Measurements from ENCODE around the gene CACNA1I. TPM values are rescaled to one million over a fixed set of nuclear protein-coding genes. Genes with fewer than 3 reads are reported as not detected.

Gene CACNA1I
- total and polyA plus RNA-seq, 2 donors from 2014 or later: 0.63 TPM; not detected in 1

DNA sequence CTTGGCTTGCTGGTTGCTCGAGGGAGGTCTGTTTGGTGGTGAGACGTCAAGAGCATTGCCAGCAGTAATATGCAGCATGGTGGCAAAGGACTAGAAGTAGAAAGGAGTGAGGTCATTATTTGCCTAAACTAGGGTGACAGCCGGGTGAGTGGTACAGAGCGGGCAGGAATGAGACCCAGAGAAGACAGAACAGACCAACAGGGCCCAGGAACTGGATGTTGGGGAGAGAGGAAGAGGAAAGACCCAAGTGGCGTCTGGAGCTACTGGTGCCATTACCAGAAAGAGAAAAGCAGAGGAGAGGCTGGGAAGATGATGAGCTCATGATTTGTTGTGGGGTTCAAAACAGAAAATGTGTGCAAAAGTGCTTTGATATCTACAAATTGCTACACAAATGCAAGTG, 164.3 kb downstream of the CACNA1I start:
- no peak for DNase-seq
- no peaks in the 10 kb centered on the region for H3K9me3 ChIP-seq (ENCODE audit: control insufficient read depth in 2 of 3, insufficient read depth in 1 of 3, low read length in 3 of 3)
- no peaks in the 10 kb centered on the region for H3K36me3 ChIP-seq (ENCODE audit: control insufficient read depth in 2 of 3, insufficient read depth in 3 of 3, low read length in 3 of 3)
- TF ChIP-seq, protein P1, sequence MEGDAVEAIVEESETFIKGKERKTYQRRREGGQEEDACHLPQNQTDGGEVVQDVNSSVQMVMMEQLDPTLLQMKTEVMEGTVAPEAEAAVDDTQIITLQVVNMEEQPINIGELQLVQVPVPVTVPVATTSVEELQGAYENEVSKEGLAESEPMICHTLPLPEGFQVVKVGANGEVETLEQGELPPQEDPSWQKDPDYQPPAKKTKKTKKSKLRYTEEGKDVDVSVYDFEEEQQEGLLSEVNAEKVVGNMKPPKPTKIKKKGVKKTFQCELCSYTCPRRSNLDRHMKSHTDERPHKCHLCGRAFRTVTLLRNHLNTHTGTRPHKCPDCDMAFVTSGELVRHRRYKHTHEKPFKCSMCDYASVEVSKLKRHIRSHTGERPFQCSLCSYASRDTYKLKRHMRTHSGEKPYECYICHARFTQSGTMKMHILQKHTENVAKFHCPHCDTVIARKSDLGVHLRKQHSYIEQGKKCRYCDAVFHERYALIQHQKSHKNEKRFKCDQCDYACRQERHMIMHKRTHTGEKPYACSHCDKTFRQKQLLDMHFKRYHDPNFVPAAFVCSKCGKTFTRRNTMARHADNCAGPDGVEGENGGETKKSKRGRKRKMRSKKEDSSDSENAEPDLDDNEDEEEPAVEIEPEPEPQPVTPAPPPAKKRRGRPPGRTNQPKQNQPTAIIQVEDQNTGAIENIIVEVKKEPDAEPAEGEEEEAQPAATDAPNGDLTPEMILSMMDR (IDR thresholded peaks at IDR 0.05; ENCODE audit: borderline replicate concordance, extremely low read depth, insufficient read depth): no peak
- intact Hi-C loops (cut with DNase I): no loop called here
- no peak overlapping the region for H3K9ac ChIP-seq (ENCODE audit: low read length in 3 of 3)
- H3K27ac ChIP-seq (ENCODE audit: low read depth in 2 of 2, low read length in 2 of 2): no peak overlapping the region
- H3K4me1 ChIP-seq (ENCODE audit: control insufficient read depth in 2 of 3, insufficient read depth in 2 of 3, low read depth in 1 of 3, low read length in 3 of 3): no peaks in the 10 kb centered on the region
- no peaks in the 10 kb centered on the region for H3K27me3 ChIP-seq (ENCODE audit: control insufficient read depth, insufficient read depth, low read length)
- FAIRE-seq: no peak
- H3K4me3 ChIP-seq (ENCODE audit: low read length in 3 of 3): no peak overlapping the region

DNA sequence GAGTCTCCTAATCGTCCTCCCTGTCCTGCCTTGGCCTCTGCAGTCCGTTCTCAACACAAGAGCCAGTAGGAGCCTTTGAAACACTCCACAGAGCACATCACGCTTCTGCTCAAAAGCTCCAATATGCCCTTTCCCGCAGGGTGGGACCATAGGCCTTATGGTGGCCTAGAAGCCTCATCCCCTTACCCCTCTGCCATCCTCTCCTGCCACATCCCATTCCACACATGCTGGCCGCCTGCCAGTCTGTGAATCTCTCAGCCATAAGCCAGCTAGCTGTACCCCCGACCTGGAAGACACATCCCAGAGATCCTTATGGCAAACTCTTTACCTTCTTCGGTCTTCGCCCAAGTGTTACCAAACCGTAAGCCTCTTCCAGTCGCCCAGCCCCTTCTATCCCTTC, 165.2 kb downstream of the CACNA1I start:
- Histone ChIP-seq H3K4me1 (ENCODE audit: control insufficient read depth in 2 of 3, insufficient read depth in 2 of 3, low read depth in 1 of 3, low read length in 3 of 3) (no peaks in the 10 kb centered on the region), H3K27me3 (ENCODE audit: control insufficient read depth, insufficient read depth, low read length) (no peaks in the 10 kb centered on the region), H3K36me3 (ENCODE audit: control insufficient read depth in 2 of 3, insufficient read depth in 3 of 3, low read length in 3 of 3) (no peaks in the 10 kb centered on the region), H3K9me3 (ENCODE audit: control insufficient read depth in 2 of 3, insufficient read depth in 1 of 3, low read length in 3 of 3) (no peaks in the 10 kb centered on the region), H3K4me3 (ENCODE audit: low read length in 3 of 3) (no peak overlapping the region), H3K27ac (ENCODE audit: low read depth in 2 of 2, low read length in 2 of 2) (no peak overlapping the region), H3K9ac (ENCODE audit: low read length in 3 of 3) (no peak overlapping the region)
- intact Hi-C loops (cut with DNase I): no loop called here
- FAIRE-seq: no peak
- DNase-seq: no peak
- TF ChIP-seq, protein P1 (IDR thresholded peaks at IDR 0.05; ENCODE audit: borderline replicate concordance, extremely low read depth, insufficient read depth): no peak

DNA sequence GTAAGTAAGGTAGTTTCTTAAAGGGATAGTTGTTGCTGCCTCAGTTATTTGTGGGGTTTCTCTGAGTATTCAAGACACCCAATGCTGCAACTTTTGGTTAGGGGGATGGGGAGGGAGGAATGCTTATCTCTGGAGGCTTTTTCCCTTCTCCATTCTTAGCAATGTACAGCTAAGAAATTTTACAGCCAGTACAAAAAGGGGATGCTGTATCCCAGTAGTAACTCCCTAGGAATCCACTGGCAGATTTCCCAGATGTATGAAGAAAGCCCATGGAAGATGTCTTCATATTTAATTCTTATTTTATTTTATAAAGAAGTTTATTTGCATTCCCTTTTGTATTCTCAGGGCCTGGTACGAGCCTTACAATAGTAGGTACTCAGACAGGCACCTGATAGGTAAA, 168.2 kb downstream of the CACNA1I start:
- intact Hi-C loops (cut with DNase I): no loop called here
- Histone ChIP-seq H3K36me3 (ENCODE audit: control insufficient read depth in 2 of 3, insufficient read depth in 3 of 3, low read length in 3 of 3) (no peaks in the 10 kb centered on the region), H3K9me3 (ENCODE audit: control insufficient read depth in 2 of 3, insufficient read depth in 1 of 3, low read length in 3 of 3) (no peaks in the 10 kb centered on the region), H3K27ac (ENCODE audit: low read depth in 2 of 2, low read length in 2 of 2) (no peak overlapping the region), H3K4me1 (ENCODE audit: control insufficient read depth in 2 of 3, insufficient read depth in 2 of 3, low read depth in 1 of 3, low read length in 3 of 3) (no peaks in the 10 kb centered on the region), H3K4me3 (ENCODE audit: low read length in 3 of 3) (no peak overlapping the region), H3K27me3 (ENCODE audit: control insufficient read depth, insufficient read depth, low read length) (no peaks in the 10 kb centered on the region), H3K9ac (ENCODE audit: low read length in 3 of 3) (no peak overlapping the region)
- DNase-seq (no peak), FAIRE-seq (no peak)
- TF ChIP-seq, protein P1 (IDR thresholded peaks at IDR 0.05; ENCODE audit: borderline replicate concordance, extremely low read depth, insufficient read depth): no peak

Other genes with a start within 250 kb of the CACNA1I start
- 21.5 TPM for gene SYNGR1, start 220.8 kb upstream of the CACNA1I start, total RNA-seq
- gene SYNGR1, start 220.8 kb upstream of the CACNA1I start, polyA plus RNA-seq (ENCODE audit: insufficient read depth, low read depth, low replicate concordance): 43.0 TPM
- gene TAB1, start 171.0 kb upstream of the CACNA1I start, total RNA-seq: 30.9 TPM
- 14.4 TPM for gene TAB1, start 171.0 kb upstream of the CACNA1I start, polyA plus RNA-seq (ENCODE audit: insufficient read depth, low read depth, low replicate concordance)
- gene MGAT3, start 113.7 kb upstream of the CACNA1I start, total RNA-seq: 5.4 TPM
- gene MGAT3, start 113.7 kb upstream of the CACNA1I start, polyA plus RNA-seq (ENCODE audit: insufficient read depth, low read depth, low replicate concordance): 2.7 TPM
- 27.9 TPM for gene MIEF1, start 68.5 kb upstream of the CACNA1I start, total RNA-seq
- gene MIEF1, start 68.5 kb upstream of the CACNA1I start, polyA plus RNA-seq (ENCODE audit: insufficient read depth, low read depth, low replicate concordance): 13.0 TPM
- 261 TPM for gene ATF4, start 50.2 kb upstream of the CACNA1I start, total RNA-seq
- 293 TPM for gene ATF4, start 50.2 kb upstream of the CACNA1I start, polyA plus RNA-seq (ENCODE audit: insufficient read depth, low read depth, low replicate concordance)
- gene RPS19BP1, start 38.0 kb upstream of the CACNA1I start, total RNA-seq: 51.8 TPM
- 180 TPM for gene RPS19BP1, start 38.0 kb upstream of the CACNA1I start, polyA plus RNA-seq (ENCODE audit: insufficient read depth, low read depth, low replicate concordance)